NCI-H2029 treated with DMSO at 0.1 percent for 48 hours (cell line): ENCODE results near the gene BTBD10.

Experiments
- DNase-seq: peaks from one replicate; lab custom pipeline; 2025; lab: John Stamatoyannopoulos, UW

BTBD10 gene

GRCh38 chr11:13462901-13463778 is at the start of gene BTBD10:
TSS of gene BTBD10 (minus strand) at chr11:13463222. CDS start at chr11:13445124, 18,098 bp downstream.
- DNase-seq = peak; percentile 62

DNA sequence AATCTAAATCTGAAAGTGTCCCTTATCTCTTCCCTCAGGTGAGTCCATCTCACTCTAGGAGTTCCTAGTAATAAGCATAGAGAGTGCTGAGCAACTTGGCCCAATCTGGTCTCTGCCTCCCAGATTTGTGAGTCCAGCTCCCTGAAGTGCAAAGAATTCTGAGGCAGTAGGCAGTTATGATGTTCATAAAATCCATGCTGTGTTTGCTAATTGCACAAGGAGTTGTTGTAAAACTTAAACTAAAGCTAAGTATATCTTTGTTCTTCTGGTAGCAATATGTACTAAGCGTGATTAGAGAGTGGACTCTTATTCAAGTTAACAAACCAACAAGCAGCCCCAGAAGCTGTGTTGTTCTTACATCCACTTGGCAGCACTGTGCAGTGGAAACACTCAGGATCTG is 40.4 kb upstream of the BTBD10 start:
- no peak for DNase-seq

DNA sequence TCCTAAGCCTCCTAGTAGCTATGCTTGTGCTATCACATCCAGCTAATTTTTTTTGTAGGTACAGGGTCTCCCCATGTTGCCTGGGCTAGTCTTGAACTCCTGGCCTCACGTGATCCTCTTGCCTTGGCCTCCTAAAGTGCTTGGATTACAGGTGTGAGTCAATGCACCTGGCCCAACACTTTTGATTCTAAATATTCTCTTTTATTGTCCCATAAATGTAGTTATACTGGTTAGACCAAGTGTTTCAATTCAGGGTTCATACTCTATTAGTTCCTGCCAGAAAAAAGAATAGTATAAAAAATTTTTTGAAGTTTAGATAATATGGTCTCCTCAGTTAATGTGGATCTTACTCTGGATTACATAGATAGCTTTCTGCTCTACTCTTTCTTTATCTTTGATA is 39.5 kb upstream of the BTBD10 start:
- DNase-seq = no peak

- DNase-seq = no peak
These were observed 32.9 kb upstream of the BTBD10 start, which contains the start of gene PTH for GRCh38 chr11:13495929-13496328. TSS of gene PTH (minus strand) at chr11:13495997. CDS start at chr11:13492855, 3,142 bp downstream.

DNA sequence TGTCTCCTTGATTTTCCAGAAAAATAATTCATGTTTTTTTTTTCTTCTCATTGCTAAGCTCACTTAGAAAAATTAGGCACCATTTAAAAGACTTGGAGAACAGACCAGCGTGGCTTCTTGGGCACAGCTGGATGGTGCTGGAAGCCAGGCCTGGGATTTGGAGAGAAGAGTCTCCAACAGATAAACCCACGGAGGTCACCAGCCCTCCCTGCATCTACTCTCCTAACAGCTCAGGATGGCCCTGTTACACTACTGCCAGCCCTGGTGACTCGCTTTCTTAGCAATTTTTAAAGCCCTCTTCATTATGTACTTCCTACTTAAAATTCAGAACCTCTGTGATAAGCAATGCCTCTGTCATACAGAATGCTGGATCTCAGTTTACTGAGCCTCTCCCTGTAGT is 31.0 kb upstream of the BTBD10 start:
- DNase-seq = no peak

- peak; percentile 69 for DNase-seq
These were observed 24.6 kb upstream of the BTBD10 start for GRCh38 chr11:13487661-13488030.

- peak; percentile 72 for DNase-seq
These were observed 24.1 kb upstream of the BTBD10 start for GRCh38 chr11:13486926-13487660.

- peak; percentile 16 for DNase-seq
These were observed 17.2 kb upstream of the BTBD10 start for GRCh38 chr11:13480198-13480597.

DNA sequence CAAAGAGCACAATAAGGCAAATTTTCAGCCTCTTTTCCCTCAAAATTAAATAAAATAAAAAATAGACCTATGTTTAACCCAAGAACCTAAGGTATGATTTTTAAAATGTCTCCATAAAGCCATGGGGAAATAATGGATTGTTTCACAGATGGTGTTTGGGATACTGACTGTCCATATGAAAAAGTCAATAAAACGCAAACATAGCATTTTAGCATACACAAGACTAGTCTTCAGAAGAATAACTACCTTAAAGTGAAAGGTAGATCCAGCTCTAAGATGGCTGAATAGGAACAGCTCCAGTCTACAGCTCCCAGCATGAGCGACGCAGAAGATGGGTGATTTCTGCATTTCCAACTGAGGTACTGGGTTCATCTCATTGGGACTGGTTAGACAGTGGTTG is 16.7 kb upstream of the BTBD10 start:
- DNase-seq = no peak

DNA sequence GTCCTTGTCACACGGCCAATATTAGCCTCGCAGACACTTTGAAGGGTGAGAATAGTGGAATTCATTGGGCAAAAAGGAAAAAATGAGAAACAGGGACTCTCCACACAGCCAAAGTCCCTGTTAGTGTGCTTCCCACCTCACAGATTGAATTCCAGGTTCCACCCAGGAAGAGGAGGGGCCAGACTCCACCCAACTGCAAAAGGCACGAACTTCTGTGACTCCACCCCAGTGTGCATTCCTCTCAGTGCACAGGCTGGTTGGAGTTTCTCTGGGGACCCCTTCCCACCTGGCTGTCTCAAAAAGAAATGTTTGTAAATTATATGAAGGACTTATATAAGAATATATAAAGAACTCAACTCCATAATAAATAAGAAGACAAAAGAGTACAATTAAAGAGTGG is 12.1 kb upstream of the BTBD10 start:
- DNase-seq = no peak

GRCh38 chr11:13473013-13473722 is 10.1 kb upstream of the BTBD10 start:
- no peak for DNase-seq

DNA sequence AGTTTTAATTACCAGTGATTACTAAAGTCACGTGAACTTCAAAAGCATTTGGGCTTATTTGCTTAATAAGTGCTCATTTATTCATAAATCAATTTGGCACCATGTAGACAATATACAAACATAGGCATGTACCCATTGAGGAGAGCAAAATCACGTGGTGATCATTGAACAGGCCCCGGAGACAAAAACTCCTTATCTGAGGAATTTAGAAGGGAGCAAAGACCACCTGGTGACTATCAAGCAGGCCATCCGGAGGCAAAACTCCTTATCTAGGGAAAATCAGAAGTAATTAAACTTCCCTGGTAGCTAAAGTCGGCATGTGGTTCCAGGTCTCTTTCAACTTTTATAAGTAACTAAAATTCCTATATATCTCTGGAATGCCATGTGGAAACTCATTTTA is 5.7 kb upstream of the BTBD10 start:
- DNase-seq = no peak

DNA sequence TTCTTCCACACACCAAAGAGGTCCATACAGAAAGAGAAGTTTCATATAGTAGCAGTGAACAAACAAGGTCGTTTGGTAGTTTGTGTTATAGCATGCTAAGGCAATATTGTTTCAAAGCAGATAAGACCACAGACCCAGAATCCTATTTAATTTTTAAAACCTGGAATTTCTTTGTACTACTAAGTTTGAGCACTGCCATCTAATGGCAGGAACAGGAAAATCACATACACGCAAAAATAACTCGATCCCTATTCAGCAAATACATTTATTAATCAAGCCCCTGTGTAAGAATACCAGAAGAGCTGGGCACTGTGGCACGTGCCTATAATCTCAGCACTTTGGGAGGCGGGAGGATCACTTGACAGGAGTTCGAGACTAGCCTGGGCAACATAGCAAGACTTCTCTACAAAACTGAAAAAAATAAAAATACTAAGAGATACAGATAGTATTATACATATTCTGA is 2.9 kb upstream of the BTBD10 start:
- peak; percentile 46 for DNase-seq

DNA sequence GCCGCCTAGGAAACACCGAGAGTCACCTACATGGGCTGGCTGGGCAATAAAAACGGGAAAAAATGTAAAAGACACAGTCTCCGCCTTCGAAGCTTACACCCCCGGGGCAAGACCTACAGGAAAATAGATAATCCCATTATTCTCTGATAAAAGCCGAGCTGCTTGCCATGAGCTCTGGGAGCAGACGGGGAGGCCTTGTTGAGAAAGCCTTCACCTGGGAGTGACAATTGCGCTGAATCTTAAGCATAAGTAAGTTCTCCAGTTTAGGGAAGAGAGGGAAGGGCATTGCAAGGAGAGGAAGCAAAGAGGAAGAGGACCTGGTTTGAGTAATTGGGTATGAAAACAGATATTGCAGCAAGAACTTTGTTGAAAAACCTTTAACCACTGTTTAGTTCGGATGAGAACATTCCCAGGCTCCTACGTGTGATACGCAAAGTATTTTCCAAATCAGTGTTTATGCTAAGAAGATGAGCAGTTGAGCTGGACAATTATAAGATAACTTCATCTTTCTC is 813 bp upstream of the BTBD10 start:
- no peak for DNase-seq

- DNase-seq = peak; percentile 20
These were observed 616 bp downstream of the BTBD10 start for GRCh38 chr11:13462311-13462900.

DNA sequence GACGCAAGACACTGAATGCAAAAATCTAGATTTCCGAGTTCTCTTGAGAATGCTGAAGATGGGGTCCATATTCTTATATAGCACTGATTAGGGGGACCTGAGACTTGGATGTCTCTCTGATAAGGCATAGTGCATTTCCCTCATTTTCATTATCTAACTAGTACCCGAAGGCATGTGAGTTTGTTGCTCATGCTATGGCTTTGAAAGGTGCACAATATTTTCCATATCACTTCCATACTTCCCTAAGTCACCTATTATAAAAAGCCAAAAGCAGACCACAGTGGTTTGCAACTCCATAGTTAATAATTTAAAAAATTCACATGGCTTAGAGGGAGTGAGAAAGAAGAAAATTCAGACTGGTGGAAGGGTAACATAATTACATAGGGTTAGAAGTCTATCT is 1.7 kb downstream of the BTBD10 start:
- no peak for DNase-seq

- DNase-seq = no peak
These were observed 12.1 kb downstream of the BTBD10 start for GRCh38 chr11:13450832-13451397.

DNA sequence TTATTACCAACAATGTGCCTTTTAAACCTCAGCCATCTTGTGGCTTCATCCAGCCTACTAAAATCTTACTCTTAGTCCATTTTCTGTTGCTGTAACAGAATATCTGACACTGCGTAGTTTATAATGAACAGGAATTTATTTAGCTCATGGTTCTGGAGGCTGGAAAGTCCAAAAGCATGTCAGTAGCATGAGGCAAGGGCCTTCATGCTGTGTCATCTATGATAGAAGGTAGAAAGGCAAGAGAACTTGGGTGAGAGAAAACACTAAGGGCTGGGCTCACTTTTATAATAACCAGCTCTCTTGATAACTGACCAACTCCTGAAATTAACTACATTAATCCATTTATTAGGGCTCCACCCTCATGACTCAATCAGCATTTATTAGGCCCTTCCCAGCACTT is 13.5 kb downstream of the BTBD10 start:
- no peak for DNase-seq

DNA sequence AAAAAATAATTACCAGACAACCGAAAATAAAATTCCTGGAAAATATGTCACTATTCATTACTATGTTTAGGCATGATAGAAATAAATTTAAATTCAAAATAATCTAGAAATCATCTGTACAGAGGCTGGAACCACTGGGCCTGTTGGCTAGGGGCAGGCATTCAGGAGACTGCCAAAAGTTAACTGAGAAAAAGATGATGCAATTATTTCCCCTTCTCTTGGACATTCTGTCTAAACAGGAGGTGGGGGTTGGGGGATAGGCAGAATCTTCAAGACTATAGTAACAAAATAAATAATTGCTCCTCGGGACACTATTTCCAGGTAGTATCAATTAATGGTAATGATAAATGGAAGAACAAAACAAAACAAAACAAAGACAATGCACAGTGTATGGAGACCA is 14.1 kb downstream of the BTBD10 start:
- no peak for DNase-seq

DNA sequence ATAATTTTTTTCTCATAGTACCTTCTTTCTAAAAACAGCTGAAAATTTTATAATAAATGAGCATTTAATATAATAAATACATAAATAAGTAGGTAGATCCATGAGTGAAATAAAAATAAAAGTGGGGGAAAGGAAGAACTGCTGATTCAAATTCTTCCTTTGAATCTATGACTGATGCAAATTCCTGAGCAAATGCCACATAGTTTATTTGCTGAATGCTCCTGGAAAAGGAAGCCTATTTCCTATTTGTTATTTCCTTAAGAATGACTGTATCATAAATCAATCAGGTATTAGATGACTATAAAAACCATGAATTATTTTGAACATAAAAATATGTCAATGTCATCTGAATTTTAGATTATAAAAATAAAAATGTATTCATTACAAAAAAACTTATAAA is 16.6 kb downstream of the BTBD10 start:
- DNase-seq = no peak

DNA sequence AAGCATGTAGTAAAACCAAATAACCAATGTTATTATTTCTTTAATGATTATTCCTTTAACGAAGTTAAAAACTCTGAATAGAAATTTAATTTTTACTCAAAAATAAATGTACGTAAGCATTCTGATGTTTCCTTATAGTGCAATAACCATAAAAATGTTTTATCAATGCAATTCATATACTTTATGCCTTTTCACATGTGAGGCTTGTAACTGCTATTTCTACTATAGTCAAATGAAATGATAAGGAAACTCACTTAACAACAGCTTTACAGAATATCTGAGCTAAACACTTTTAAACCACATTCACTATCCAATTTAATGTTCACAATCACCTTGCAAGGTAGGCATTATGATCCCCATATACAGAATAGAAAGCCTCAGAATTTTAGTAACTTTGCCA is 17.4 kb downstream of the BTBD10 start:
- no peak for DNase-seq
